AG09309 (cell line): Measurements from ENCODE around the gene CNP.

Source experiments
- DNase-seq: peaks from one replicate; pipeline ENCODE4 v3.0.0-alpha.2; 2010; ENCODE audit warnings: low read depth
- H3K4me3 ChIP-seq: 2 replicates; pipeline ENCODE4 v1.5.1; 2011; ENCODE audit warnings: mild to moderate bottlenecking, low read depth, low read length, moderate library complexity; ENCODE audit not compliant: control insufficient read depth
- CTCF ChIP-seq: IDR thresholded peaks from 2 replicates; pipeline ENCODE4 v1.5.1; 2011; ENCODE audit warnings: mild to moderate bottlenecking, low read depth, low read length, inconsistent platforms; ENCODE audit not compliant: insufficient read depth, control insufficient read depth; ENCODE audit errors: missing control alignments

Gene CNP

GRCh38 chr17:41932816-41933389, 33.7 kb upstream of the CNP start:
- TF ChIP-seq CTCF: no peak
- DNase-seq: no peak
- no peak overlapping the region for H3K4me3 ChIP-seq

GRCh38 chr17:41935641-41936040, 31.0 kb upstream of the CNP start:
- no peak overlapping the region for H3K4me3 ChIP-seq
- DNase-seq: no peak
- TF ChIP-seq CTCF: no peak

- H3K4me3 ChIP-seq: no peak overlapping the region
- no peak for TF ChIP-seq CTCF
- DNase-seq: no peak
These were observed 28.3 kb upstream of the CNP start for GRCh38 chr17:41937970-41938954.

- DNase-seq: no peak
- TF ChIP-seq CTCF: no peak
- H3K4me3 ChIP-seq: no peak overlapping the region
These were observed 27.4 kb upstream of the CNP start for GRCh38 chr17:41939044-41939692.

GRCh38 chr17:41939693-41940090, 26.9 kb upstream of the CNP start:
- H3K4me3 ChIP-seq: no peak overlapping the region
- DNase-seq: no peak
- TF ChIP-seq CTCF: no peak

- no peak overlapping the region for H3K4me3 ChIP-seq
- DNase-seq: no peak
- TF ChIP-seq CTCF: no peak
These were observed 25.4 kb upstream of the CNP start for GRCh38 chr17:41941168-41941567.
